Prostate gland (tissue), 2 donors: ENCODE measurements around the gene FUT2. TPM values are rescaled to one million over a fixed set of nuclear protein-coding genes. Genes with fewer than 3 reads are reported as not detected.
"Not testable (repeated sequence)": the region's sequence is repeated elsewhere in the genome, so short reads cannot be mapped to it uniquely, and the experiment has no call there.

Experiments
- DNase-seq: peaks from one replicate; pipeline ENCODE4 v3.0.0-alpha.2; 2019; ENCODE audit warnings: low spot score
- H3K27ac ChIP-seq, 2 donors: fragments of 200-600 bp; sonication (generic); 2 replicates each; pipeline ENCODE4 v1.5.1; 2017 to 2019
- H3K27me3 ChIP-seq: fragments of 200-600 bp; sonication (generic); replicated peaks from 2 replicates; pipeline ENCODE4 v1.5.1; 2019; ENCODE audit not compliant: insufficient read depth
- H3K36me3 ChIP-seq, 2 donors: fragments of 200-600 bp; sonication (generic); 1 replicate in 1 of 2; 2 replicates in 1 of 2; pipeline versions ENCODE4 v1.5.1 to v1.8.1; 2017 to 2019
- H3K4me1 ChIP-seq: fragments of 200-600 bp; sonication (generic); replicated peaks from 2 replicates; pipeline ENCODE4 v1.5.1; 2019
- H3K4me3 ChIP-seq, 2 donors: fragments of 200-600 bp; sonication (generic); 2 replicates each; pipeline ENCODE4 v1.5.1; 2017 to 2019
- H3K9me3 ChIP-seq: fragments of 200-600 bp; sonication (generic); 2 replicates; pipeline ENCODE4 v1.5.1; 2017
- CTCF ChIP-seq, 4 experiments: fragments of 200-600 bp in 2 of 4; fragments of 450-650 bp in 2 of 4; sonication (generic) in 2 of 4; IDR thresholded peaks; 1 replicate in 3 of 4; 2 replicates in 1 of 4; pipeline ENCODE4 v1.5.1; 2016 to 2019; ENCODE audit warnings: antibody characterized with exemption in 4 of 4, mild to moderate bottlenecking in 2 of 4, moderate library complexity in 2 of 4
- POLR2A ChIP-seq: fragments of 450-650 bp; IDR thresholded peaks from one replicate; pipeline ENCODE4 v1.6.1; 2016; ENCODE audit warnings: antibody characterized with exemption, mild to moderate bottlenecking
- POLR2AphosphoS5 ChIP-seq: sonication (generic); formaldehyde crosslinking; IDR thresholded peaks from one replicate; pipeline ENCODE4 v1.6.1; 2017; ENCODE audit warnings: antibody characterized with exemption
- WGBS: methylation state at CpG from one replicate; pipeline ENCODE4 v1.1.5; 2018; 5-methylcytosine and 5-hydroxymethylcytosine counted together
- intact Hi-C: fragments of 100-400 bp; cut with DNase I; formaldehyde crosslinking; loops from one replicate; pipeline ENCODE4 v1.14.2; 2022
- total RNA-seq, 2 donors: library from RNA; depleted of rRNA; stranded (reverse); fragments of >200 nt; gene quantifications; one replicate each; pipeline ENCODE4 v1.1.0, GENCODE V29; 2016

FUT2 gene
- total RNA-seq, 2 donors from 2014 or later = 1.4 to 2.7 TPM

DNA sequence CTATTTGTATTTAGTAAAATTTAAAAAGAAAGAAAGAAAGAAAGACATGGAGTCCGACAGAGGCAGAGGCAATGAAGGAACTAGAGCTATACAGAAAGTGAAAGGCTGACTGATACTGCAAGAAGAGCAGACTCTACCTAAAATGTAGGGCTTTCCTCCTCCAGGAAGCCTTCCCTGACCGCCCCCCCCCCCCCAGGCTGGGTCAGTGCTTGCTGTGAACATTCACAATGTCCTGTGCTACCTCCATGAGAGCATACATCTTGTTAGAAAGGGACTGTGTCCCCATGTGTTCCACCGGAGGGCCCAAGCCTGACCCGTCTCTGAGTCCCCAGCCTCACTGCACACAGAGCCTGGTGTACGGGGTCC lies 44.1 kb upstream of the FUT2 start:
- no peak overlapping the region for H3K4me3 ChIP-seq
- no peaks in the 10 kb centered on the region for H3K9me3 ChIP-seq
- H3K27ac ChIP-seq = no peak overlapping the region
- WGBS = 79% methylated on average over 5 of the region's 5 CpGs
- DNase-seq = no peak
- TF ChIP-seq POLR2A (no peak), CTCF (IDR thresholded peaks at IDR 0.05) (no peak), POLR2AphosphoS5 (no peak)
- intact Hi-C loops = no loop called here
- H3K36me3 ChIP-seq = no peaks in the 10 kb centered on the region
- no peaks in the 10 kb centered on the region for H3K27me3 ChIP-seq
- no peaks in the 10 kb centered on the region for H3K4me1 ChIP-seq

- H3K27me3 ChIP-seq = no peaks in the 10 kb centered on the region
- intact Hi-C loops = no loop called here
- TF ChIP-seq POLR2A = no peak
- TF ChIP-seq CTCF (IDR thresholded peaks at IDR 0.05) = no peak
- no peak for TF ChIP-seq POLR2AphosphoS5
- H3K27ac ChIP-seq = no peak overlapping the region
- H3K36me3 ChIP-seq = no peaks in the 10 kb centered on the region
- no peaks in the 10 kb centered on the region for H3K4me1 ChIP-seq
- H3K4me3 ChIP-seq = no peak overlapping the region
- no peak for DNase-seq
- no peaks in the 10 kb centered on the region for H3K9me3 ChIP-seq
- 36% methylated on average over 11 of the region's 11 CpGs for WGBS
These were observed 41.3 kb upstream of the FUT2 start for GRCh38 chr19:48654299-48655059.

- Histone ChIP-seq H3K4me1 (no peaks in the 10 kb centered on the region), H3K9me3 (no peaks in the 10 kb centered on the region), H3K36me3 (no peaks in the 10 kb centered on the region), H3K27me3 (no peaks in the 10 kb centered on the region), H3K27ac (no peak overlapping the region), H3K4me3 (no peak overlapping the region)
- intact Hi-C loops = no loop called here
- TF ChIP-seq POLR2AphosphoS5 (no peak), POLR2A (no peak), CTCF (IDR thresholded peaks at IDR 0.05) (no peak)
- WGBS = 41% methylated on average over 16 of the region's 16 CpGs
- no peak for DNase-seq
These were observed 38.8 kb upstream of the FUT2 start for GRCh38 chr19:48656840-48657474.

DNA sequence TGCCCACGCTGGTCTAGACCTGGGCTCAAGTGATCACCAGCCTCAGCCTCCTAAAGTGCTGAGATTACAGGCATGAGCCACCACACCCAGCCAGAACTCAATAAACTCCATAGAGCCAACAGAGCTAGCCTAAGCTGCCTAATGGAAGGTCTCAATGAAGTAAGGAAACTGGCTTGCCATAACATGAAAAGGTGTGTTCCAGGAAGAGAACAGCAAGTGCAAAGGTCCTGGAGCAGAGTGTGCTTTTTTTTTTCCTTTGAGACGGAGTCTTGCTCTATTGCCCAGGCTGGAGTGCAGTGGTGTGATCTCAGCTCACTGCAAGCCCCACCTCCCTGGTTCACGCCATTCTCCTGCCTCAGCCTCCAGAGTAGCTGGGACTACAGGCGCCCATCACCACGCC lies 37.9 kb upstream of the FUT2 start:
- H3K4me3 ChIP-seq, H3K4me1 ChIP-seq, H3K27me3 ChIP-seq, H3K9me3 ChIP-seq, intact Hi-C loops, DNase-seq, H3K36me3 ChIP-seq, H3K27ac ChIP-seq: not testable (repeated sequence)
- WGBS = 92% methylated on average over 5 of the region's 5 CpGs

GRCh38 chr19:48658483-48658882 lies 37.3 kb upstream of the FUT2 start:
- Histone ChIP-seq H3K9me3 (no peaks in the 10 kb centered on the region), H3K4me3 (no peak overlapping the region), H3K27me3 (no peaks in the 10 kb centered on the region), H3K27ac (no peak overlapping the region), H3K36me3 (no peaks in the 10 kb centered on the region), H3K4me1 (no peaks in the 10 kb centered on the region)
- TF ChIP-seq POLR2A (no peak), CTCF (IDR thresholded peaks at IDR 0.05) (no peak), POLR2AphosphoS5 (no peak)
- DNase-seq = no peak
- intact Hi-C loops = no loop called here
- WGBS = 96% methylated on average over 6 of the region's 6 CpGs
